Measurements from ENCODE around the gene HGFAC.

Gene HGFAC

DNA sequence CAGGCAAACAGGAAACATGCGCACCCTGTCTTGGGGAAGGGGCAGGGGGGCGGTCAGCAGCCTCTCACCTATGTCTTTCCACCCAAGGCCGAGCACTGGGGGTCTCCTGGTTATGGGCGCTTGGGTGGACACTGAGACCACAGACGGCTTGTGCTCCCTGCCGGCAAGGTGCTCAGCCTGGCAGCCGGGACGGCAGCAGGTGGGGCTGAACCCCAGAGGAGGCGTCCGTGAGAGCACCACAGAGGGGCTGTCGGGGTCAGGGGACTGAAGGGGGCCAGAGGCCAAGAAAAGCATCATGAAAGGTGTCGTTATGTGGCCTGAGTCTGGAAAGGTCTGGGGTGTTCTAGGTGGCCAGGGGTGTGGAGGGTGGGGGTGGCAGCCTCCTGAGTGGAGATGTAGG is 40.9 kb downstream of the HGFAC start:
- Histone ChIP-seq H3K27ac (no peak overlapping the region), H3K36me3 (ENCODE audit: insufficient read depth, low read length) (no peaks in the 10 kb centered on the region), H3K4me3 (no peak overlapping the region), H3K9ac (ENCODE audit: insufficient read length) (no peak overlapping the region), H3K9me3 (ENCODE audit: low read depth, low read length) (no peaks in the 10 kb centered on the region)
- TF ChIP-seq EZH2 (IDR thresholded peaks at IDR 0.05): no peak
- no peak for TF ChIP-seq POLR2AphosphoS5 (IDR thresholded peaks at IDR 0.05; ENCODE audit: borderline replicate concordance, low read depth, low read length)
- no peak for TF ChIP-seq FOXP2 (optimal IDR thresholded peaks at IDR 0.05; ENCODE audit: control extremely low read depth, extremely low read length, insufficient read depth)
- no peak for DNase-seq (ENCODE audit: low read depth, low spot score)

DNA sequence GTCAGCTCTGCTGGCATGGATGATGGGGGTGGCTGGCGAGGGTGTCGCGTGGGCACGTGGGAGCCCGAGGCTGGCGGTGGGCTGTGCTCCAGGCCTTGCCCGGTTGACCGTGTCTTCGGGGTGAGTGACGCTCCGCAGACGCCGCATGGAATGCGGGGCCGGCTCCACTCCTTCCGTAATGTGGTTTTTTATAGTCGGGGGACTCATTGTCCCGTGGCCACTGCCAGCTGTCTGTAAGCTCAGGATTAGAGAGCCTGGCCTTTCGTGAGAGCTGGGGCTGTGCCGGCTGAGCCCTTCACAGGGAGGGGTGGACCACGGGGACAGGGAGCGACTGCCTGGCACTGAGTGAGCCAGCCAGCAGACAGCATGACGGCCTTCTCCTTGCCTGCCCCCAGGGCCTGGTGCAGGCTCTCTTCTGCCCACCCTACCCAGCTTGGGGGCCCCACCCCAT is 41.7 kb downstream of the HGFAC start:
- DNase-seq (ENCODE audit: low read depth, low spot score): no peak
- no peaks in the 10 kb centered on the region for H3K36me3 ChIP-seq (ENCODE audit: insufficient read depth, low read length)
- no peak overlapping the region for H3K4me3 ChIP-seq
- H3K9ac ChIP-seq (ENCODE audit: insufficient read length): no peak overlapping the region
- H3K9me3 ChIP-seq (ENCODE audit: low read depth, low read length): no peaks in the 10 kb centered on the region
- H3K27ac ChIP-seq: no peak overlapping the region
- TF ChIP-seq FOXP2 (optimal IDR thresholded peaks at IDR 0.05; ENCODE audit: control extremely low read depth, extremely low read length, insufficient read depth) (no peak), EZH2 (IDR thresholded peaks at IDR 0.05) (no peak), POLR2AphosphoS5 (IDR thresholded peaks at IDR 0.05; ENCODE audit: borderline replicate concordance, low read depth, low read length) (no peak)

DNA sequence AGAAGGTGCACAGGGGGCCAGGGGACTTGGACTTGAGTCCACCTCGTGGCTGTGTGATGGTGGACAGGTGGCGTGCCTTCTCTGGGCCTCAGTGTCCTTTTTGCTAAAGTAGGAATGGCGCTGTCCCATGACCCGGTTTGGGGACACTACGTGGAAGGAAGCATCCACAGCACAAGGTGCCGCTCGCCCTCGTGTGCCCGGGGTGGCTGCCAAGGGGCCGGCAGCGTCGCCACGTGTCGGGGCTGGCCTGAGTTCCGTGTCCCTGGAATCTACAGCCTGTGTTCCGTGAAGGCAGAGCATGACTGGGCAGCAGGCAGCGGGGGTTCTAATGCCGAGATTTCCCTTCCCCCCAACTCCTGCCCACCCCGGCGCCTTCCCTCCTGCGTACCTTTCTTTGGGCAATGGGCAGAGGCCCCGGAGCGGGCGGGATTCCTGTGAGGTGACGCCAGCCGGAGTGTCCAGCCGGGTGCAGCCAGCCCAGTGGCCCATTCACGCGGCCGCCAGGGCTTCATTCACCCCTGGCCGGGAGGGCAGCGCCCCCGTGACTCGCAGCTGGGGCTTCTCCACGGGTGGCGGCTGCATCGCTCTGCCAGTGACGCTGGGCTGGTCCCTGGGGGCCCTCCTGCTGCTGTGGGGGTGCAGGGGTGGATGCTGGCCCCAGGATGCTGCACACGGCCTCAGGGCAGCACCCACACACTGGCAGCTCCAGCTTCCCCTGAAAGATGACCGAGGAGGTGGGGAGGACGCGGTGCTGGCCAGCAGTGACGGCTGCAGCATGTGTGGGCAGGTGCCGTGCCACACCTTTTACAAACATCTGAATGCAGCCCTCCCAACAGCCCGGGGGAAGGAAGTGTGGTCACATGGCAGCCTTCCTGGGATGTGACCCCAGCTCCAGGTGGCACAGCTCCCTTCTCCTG is 42.5 kb downstream of the HGFAC start:
- TF ChIP-seq POLR2AphosphoS5 (IDR thresholded peaks at IDR 0.05; ENCODE audit: borderline replicate concordance, low read depth, low read length): no peak
- TF ChIP-seq EZH2 (IDR thresholded peaks at IDR 0.05): no peak
- no peak for TF ChIP-seq FOXP2 (optimal IDR thresholded peaks at IDR 0.05; ENCODE audit: control extremely low read depth, extremely low read length, insufficient read depth)
- H3K9ac ChIP-seq (ENCODE audit: insufficient read length): no peak overlapping the region
- H3K36me3 ChIP-seq (ENCODE audit: insufficient read depth, low read length): no peaks in the 10 kb centered on the region
- no peak for DNase-seq (ENCODE audit: low read depth, low spot score)
- no peaks in the 10 kb centered on the region for H3K9me3 ChIP-seq (ENCODE audit: low read depth, low read length)
- no peak overlapping the region for H3K27ac ChIP-seq
- no peak overlapping the region for H3K4me3 ChIP-seq

DNA sequence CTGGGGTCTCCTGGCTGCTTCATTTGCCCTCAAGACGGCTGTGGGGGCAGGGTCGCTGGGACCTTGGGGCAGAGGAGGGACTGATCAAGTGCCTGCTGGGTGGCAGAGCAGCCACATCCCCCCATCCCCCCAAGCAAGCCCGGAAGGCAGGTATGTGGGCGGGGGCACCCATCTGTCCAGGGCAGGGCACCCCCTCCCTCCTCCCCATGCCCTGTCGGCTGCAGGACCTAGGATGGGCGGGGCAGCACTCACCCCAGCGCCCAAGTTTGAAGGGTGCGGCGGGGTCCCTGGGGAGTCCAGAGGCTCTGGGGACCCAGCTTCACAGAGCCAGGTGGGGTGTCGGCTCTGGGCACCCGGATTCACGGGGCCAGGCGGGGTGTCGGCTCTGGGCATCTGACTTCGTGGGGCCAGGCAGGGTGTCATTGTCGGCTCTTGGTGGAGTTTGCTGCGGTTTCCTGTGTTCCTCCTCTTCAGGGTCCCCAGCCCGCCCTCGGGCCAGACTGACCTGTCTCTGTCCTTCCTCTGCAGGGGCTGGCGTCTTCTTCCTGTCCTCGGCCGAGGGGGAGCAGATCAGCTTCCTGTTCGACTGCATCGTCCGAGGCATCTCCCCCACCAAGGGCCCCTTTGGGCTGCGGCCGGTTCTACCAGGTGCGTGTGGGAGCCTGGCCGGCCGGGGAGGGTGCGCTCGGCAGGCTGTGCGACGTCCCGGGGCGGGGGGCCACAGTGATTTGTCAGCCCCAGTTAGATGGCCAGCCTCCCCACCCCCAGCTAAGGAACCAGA is 43.4 kb downstream of the HGFAC start:
- DNase-seq (ENCODE audit: low read depth, low spot score): no peak
- Histone ChIP-seq H3K9me3 (ENCODE audit: low read depth, low read length) (no peaks in the 10 kb centered on the region), H3K36me3 (ENCODE audit: insufficient read depth, low read length) (no peaks in the 10 kb centered on the region), H3K4me3 (no peak overlapping the region), H3K9ac (ENCODE audit: insufficient read length) (no peak overlapping the region), H3K27ac (no peak overlapping the region)
- no peak for TF ChIP-seq EZH2 (IDR thresholded peaks at IDR 0.05)
- no peak for TF ChIP-seq POLR2AphosphoS5 (IDR thresholded peaks at IDR 0.05; ENCODE audit: borderline replicate concordance, low read depth, low read length)
- no peak for TF ChIP-seq FOXP2 (optimal IDR thresholded peaks at IDR 0.05; ENCODE audit: control extremely low read depth, extremely low read length, insufficient read depth)

DNA sequence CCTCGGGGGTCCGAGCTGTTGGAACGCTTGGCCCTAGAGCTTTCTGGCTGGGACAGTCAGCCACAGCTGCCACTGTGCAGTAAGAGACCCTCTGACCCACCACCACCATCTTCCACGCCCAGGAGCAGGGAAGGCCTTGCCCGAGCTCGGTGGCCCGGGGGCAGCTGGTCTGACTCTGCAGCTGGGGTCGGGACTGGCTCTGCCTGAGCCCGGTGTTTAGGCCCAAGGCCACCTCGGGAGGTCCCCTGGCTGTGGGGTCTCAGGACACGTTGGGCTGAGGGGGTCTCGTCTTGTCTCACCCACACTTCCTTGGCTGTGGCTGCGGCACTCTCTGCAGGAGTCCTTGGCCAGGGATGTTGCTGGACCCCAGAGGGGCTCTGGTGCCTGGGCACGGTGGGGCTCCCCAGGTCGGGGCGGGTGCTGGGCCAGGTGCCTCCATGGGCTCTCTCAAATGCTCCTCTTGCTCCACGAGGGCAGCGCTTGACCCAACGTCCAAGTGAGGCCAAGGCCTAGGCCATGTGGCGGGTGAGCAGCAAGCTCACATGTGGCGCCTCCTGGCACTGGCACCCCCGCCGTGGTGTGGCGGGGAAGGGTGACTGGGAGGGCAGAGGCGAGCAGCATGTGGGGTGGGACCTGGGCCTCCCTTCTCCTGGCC is 44.2 kb downstream of the HGFAC start:
- TF ChIP-seq EZH2 (IDR thresholded peaks at IDR 0.05) (no peak), POLR2AphosphoS5 (IDR thresholded peaks at IDR 0.05; ENCODE audit: borderline replicate concordance, low read depth, low read length) (no peak), FOXP2 (optimal IDR thresholded peaks at IDR 0.05; ENCODE audit: control extremely low read depth, extremely low read length, insufficient read depth) (no peak)
- H3K4me3 ChIP-seq: no peak overlapping the region
- H3K27ac ChIP-seq: no peak overlapping the region

DNA sequence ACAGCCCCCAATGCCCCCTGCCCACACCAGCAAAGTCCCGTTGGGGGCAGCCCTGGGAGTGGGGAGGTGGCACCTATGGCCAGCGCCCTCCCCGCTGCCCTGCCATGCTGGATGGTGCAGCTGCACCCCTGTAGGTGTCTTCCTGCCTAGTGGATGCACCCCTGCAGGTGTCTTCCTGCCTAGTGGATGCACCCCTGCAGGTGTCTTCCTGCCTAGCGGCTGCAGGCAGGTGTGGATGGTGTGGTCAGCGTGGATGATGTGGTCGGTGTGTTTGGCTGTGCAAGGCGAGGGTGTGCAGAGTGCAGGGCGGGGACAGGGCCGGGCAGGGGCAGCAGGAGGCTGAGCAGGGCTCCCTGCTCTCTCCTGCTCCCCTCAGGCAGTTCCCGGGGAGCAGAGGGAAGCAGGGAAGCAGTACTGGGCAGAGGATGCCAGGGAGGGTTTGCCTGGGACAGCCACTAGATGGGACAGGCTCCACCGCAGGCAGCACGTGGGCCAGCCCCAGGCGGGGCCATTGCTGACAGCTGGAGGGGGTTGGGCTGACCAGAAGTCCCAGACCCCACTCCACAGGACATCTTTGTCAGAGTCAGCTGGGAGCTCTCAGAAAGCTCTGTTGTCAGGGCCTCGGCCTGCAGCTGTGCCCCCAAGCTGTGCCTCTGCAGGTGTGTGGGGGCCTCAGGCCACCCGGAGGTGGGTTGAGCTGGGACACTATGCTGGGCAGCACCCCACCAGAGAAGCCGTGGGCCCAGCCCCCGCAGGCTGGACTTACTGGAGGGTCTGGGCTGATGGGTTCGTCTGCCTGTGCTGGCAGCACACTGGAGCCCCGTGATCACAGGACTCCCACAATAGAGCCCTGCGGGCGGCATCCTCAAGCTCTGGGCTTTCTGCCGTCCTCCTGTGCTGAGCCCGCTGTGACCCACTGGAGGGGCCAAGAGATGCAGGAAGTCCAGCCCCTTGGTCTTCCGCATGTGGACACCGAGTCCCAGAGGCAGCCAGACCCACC is 45.1 kb downstream of the HGFAC start:
- Histone ChIP-seq H3K9ac (ENCODE audit: insufficient read length) (no peak overlapping the region), H3K9me3 (ENCODE audit: low read depth, low read length) (no peaks in the 10 kb centered on the region), H3K4me3 (no peak overlapping the region), H3K36me3 (ENCODE audit: insufficient read depth, low read length) (no peaks in the 10 kb centered on the region), H3K27ac (no peak overlapping the region)
- no peak for TF ChIP-seq EZH2 (IDR thresholded peaks at IDR 0.05)
- no peak for TF ChIP-seq FOXP2 (optimal IDR thresholded peaks at IDR 0.05; ENCODE audit: control extremely low read depth, extremely low read length, insufficient read depth)
- TF ChIP-seq POLR2AphosphoS5 (IDR thresholded peaks at IDR 0.05; ENCODE audit: borderline replicate concordance, low read depth, low read length): no peak
- no peak for DNase-seq (ENCODE audit: low read depth, low spot score)

More for the DNA sequence above, 44.2 kb downstream of the HGFAC start:
- Histone ChIP-seq H3K9me3 (ENCODE audit: low read depth, low read length) (no peaks in the 10 kb centered on the region), H3K36me3 (ENCODE audit: insufficient read depth, low read length) (no peaks in the 10 kb centered on the region), H3K9ac (ENCODE audit: insufficient read length) (no peak overlapping the region)
- no peak for DNase-seq (ENCODE audit: low read depth, low spot score)

DNA sequence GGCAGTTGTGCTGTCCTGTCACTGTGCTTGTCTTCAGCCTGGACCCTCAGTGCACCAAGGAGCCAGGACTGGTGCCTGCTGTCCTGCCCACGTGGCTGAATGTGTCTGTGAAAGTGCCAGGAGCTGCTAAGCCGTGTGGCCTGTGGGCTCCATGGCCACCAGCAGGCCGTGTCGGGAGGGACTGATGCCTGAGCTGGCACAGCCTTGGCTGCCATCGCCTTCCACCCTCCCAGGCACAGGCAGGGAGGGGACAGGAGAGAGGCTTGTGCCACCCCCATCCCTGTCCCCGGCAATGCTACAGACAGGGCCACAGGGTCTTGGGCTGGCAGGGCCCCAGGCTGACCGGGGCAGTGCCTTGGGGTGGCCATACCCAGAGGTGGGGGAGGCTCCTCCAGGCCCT is 46.1 kb downstream of the HGFAC start:
- DNase-seq (ENCODE audit: low read depth, low spot score): no peak
- no peak overlapping the region for H3K27ac ChIP-seq
- TF ChIP-seq POLR2AphosphoS5 (IDR thresholded peaks at IDR 0.05; ENCODE audit: borderline replicate concordance, low read depth, low read length): no peak
- TF ChIP-seq FOXP2 (optimal IDR thresholded peaks at IDR 0.05; ENCODE audit: control extremely low read depth, extremely low read length, insufficient read depth): no peak
- no peak for TF ChIP-seq EZH2 (IDR thresholded peaks at IDR 0.05)
- no peak overlapping the region for H3K4me3 ChIP-seq
- no peak overlapping the region for H3K9ac ChIP-seq (ENCODE audit: insufficient read length)
- no peaks in the 10 kb centered on the region for H3K36me3 ChIP-seq (ENCODE audit: insufficient read depth, low read length)
- no peaks in the 10 kb centered on the region for H3K9me3 ChIP-seq (ENCODE audit: low read depth, low read length)

Measured in SK-N-MC (cell line).